ENCODE results near the gene AKR1A1. TPM values are rescaled to one million over a fixed set of nuclear protein-coding genes. Genes with fewer than 3 reads are reported as not detected.
A peak's percentile ranks its signal among the peaks of the same experiment; 100 is the strongest.

Gene AKR1A1
- total and polyA plus RNA-seq, 2 experiments from 2014 or later = 186 to 275 TPM

- Mint-ChIP-seq H3K9me3 (no peaks in the 10 kb centered on the region), H3K27ac (peak overlapping the region; percentile 47), H3K36me3 (ENCODE audit: low read depth) (peaks cover 74% of the 10 kb centered on the region), H3K27me3 (ENCODE audit: insufficient read depth, low read depth, poor library complexity) (peaks cover 8% of the 10 kb centered on the region), H3K4me3 (no peak overlapping the region), H3K4me1 (peaks cover 6% of the 10 kb centered on the region)
- Histone ChIP-seq H4K20me1 (replicated peaks; ENCODE audit: insufficient read depth) (peaks cover 46% of the 10 kb centered on the region), H3K4me1 (ENCODE audit: insufficient read depth) (peaks cover under 1% of the 10 kb centered on the region), H3K79me2 (replicated peaks; ENCODE audit: insufficient read depth) (peaks cover 89% of the 10 kb centered on the region), H3K36me3 (ENCODE audit: insufficient read depth) (peaks cover 50% of the 10 kb centered on the region), H2AFZ (no peak overlapping the region), H3K27ac (ENCODE audit: low read depth) (peak overlapping the region; percentile 69), H3K9me2 (ENCODE audit: insufficient read depth) (no peaks in the 10 kb centered on the region), H3K4me2 (no peak overlapping the region), H3F3A (replicated peaks; ENCODE audit: low read depth) (peaks cover 4% of the 10 kb centered on the region), H3K27me3 (ENCODE audit: insufficient read depth) (no peaks in the 10 kb centered on the region), H3K4me3 (no peak overlapping the region)
- DNase-seq (ENCODE audit: low spot score) (no peak), ATAC-seq (peak; percentile 47)
- no peak for TF ChIP-seq CREB1 (CRISPR knock-in tag; IDR thresholded peaks at IDR 0.05; ENCODE audit: low read depth)
- TF ChIP-seq STAT1 (IDR thresholded peaks at IDR 0.05; ENCODE audit: unreplicated experiment) = no peak
- no peak for TF ChIP-seq ZNF462 (CRISPR knock-in tag; IDR thresholded peaks at IDR 0.05)
- no peak for TF ChIP-seq ZNF331 (CRISPR knock-in tag; IDR thresholded peaks at IDR 0.05; ENCODE audit: low read depth)
- no peak for TF ChIP-seq EZH2 (IDR thresholded peaks at IDR 0.05; ENCODE audit: low read depth, unreplicated experiment)
- TF ChIP-seq POLR2AphosphoS5 (IDR thresholded peaks at IDR 0.05; ENCODE audit: low read depth) = no peak
- no peak for TF ChIP-seq CTCF (conservative IDR thresholded peaks at IDR 0.05; ENCODE audit: low read depth in 2 of 2)
- TF ChIP-seq EZH2phosphoT487 (IDR thresholded peaks at IDR 0.05; ENCODE audit: unreplicated experiment) = no peak
- no peak for TF ChIP-seq JUNB (IDR thresholded peaks at IDR 0.05; ENCODE audit: unreplicated experiment)
- TF ChIP-seq NANOG (IDR thresholded peaks at IDR 0.05; ENCODE audit: borderline replicate concordance) = no peak
- TF ChIP-seq REST (IDR thresholded peaks at IDR 0.05; ENCODE audit: unreplicated experiment) = no peak
Observed at GRCh38 chr1:45557422-45557944, 6.9 kb downstream of the AKR1A1 start.
